Stomach (tissue), 4 donors: Measurements from ENCODE around the gene WDPCP.

Experiments
- POLR2A ChIP-seq, 4 donors: fragments of 450-650 bp; IDR thresholded peaks; one replicate each; pipeline ENCODE4 v1.6.1; 2016; ENCODE audit warnings: antibody characterized with exemption in 4 of 4, control low read depth in 2 of 4, mild to moderate bottlenecking in 1 of 4, moderate library complexity in 1 of 4
- POLR2AphosphoS5 ChIP-seq, 3 donors: sonication (generic); formaldehyde crosslinking; IDR thresholded peaks; one replicate each; pipeline ENCODE4 v1.6.1; 2016; ENCODE audit warnings: antibody characterized with exemption in 3 of 3

GRCh38 chr2:63617366-63617765 lies 29.1 kb upstream of the WDPCP start:
- TF ChIP-seq POLR2A (IDR thresholded peaks at IDR 0.05) (no peak), POLR2AphosphoS5 (IDR thresholded peaks at IDR 0.05) (no peak)
